GM23248 (cell line): Measurements from ENCODE around the gene APLF.

Experiments
- EZH2 ChIP-seq: fragments of 200-600 bp; sonication (generic); IDR thresholded peaks from 2 replicates; pipeline ENCODE4 v1.6.1; 2018; ENCODE audit warnings: antibody characterized with exemption, mild to moderate bottlenecking; ENCODE audit not compliant: insufficient read depth, poor library complexity, severe bottlenecking
- EZH2phosphoT487 ChIP-seq: fragments of 200-600 bp; sonication (generic); IDR thresholded peaks from 2 replicates; pipeline ENCODE4 v1.6.1; 2018; ENCODE audit warnings: antibody characterized with exemption, moderate library complexity, mild to moderate bottlenecking, low read depth; ENCODE audit not compliant: insufficient read depth

GRCh38 chr2:68565858-68566257, 98.5 kb downstream of the APLF start:
- TF ChIP-seq EZH2 = no peak
- no peak for TF ChIP-seq EZH2phosphoT487
